Measurements from ENCODE around the gene LAMB1.

LAMB1 gene

GRCh38 chr7:108014215-108014614 is 11.3 kb upstream of the LAMB1 start:
- DNase-seq (ENCODE audit: low read depth) = peak; percentile 42
- no peak for TF ChIP-seq CTCF (conservative IDR thresholded peaks at IDR 0.05; ENCODE audit: low read depth, low read length)
- H3K4me3 ChIP-seq (ENCODE audit: low read depth, low read length) = no peak overlapping the region

GRCh38 chr7:108012499-108013430 is 9.8 kb upstream of the LAMB1 start:
- DNase-seq (ENCODE audit: low read depth) = peak; percentile 71
- no peak overlapping the region for H3K4me3 ChIP-seq (ENCODE audit: low read depth, low read length)
- TF ChIP-seq CTCF (conservative IDR thresholded peaks at IDR 0.05; ENCODE audit: low read depth, low read length) = no peak

- no peak overlapping the region for H3K4me3 ChIP-seq (ENCODE audit: low read depth, low read length)
- TF ChIP-seq CTCF (conservative IDR thresholded peaks at IDR 0.05; ENCODE audit: low read depth, low read length) = no peak
- no peak for DNase-seq (ENCODE audit: low read depth)
These were observed 7.4 kb upstream of the LAMB1 start for GRCh38 chr7:108010377-108010776.

- TF ChIP-seq CTCF (conservative IDR thresholded peaks at IDR 0.05; ENCODE audit: low read depth, low read length) = no peak
- DNase-seq (ENCODE audit: low read depth) = no peak
- no peak overlapping the region for H3K4me3 ChIP-seq (ENCODE audit: low read depth, low read length)
These were observed 6.9 kb upstream of the LAMB1 start for GRCh38 chr7:108009873-108010272.

- no peak for TF ChIP-seq CTCF (conservative IDR thresholded peaks at IDR 0.05; ENCODE audit: low read depth, low read length)
- no peak for DNase-seq (ENCODE audit: low read depth)
- H3K4me3 ChIP-seq (ENCODE audit: low read depth, low read length) = no peak overlapping the region
These were observed 5.9 kb upstream of the LAMB1 start for GRCh38 chr7:108008827-108009226.

GRCh38 chr7:108008240-108008639 is 5.3 kb upstream of the LAMB1 start:
- no peak for TF ChIP-seq CTCF (conservative IDR thresholded peaks at IDR 0.05; ENCODE audit: low read depth, low read length)
- DNase-seq (ENCODE audit: low read depth) = no peak

GRCh38 chr7:108007762-108008161 is 4.8 kb upstream of the LAMB1 start:
- DNase-seq (ENCODE audit: low read depth) = no peak
- H3K4me3 ChIP-seq (ENCODE audit: low read depth, low read length) = no peak overlapping the region
- no peak for TF ChIP-seq CTCF (conservative IDR thresholded peaks at IDR 0.05; ENCODE audit: low read depth, low read length)

More at GRCh38 chr7:108008240-108008639, 5.3 kb upstream of the LAMB1 start:
- H3K4me3 ChIP-seq (ENCODE audit: low read depth, low read length) = no peak overlapping the region

All from choroid plexus epithelial cell (primary cell).